Upper lobe of right lung (tissue), 1 donor: Measurements from ENCODE around the gene PEX16. TPM values are rescaled to one million over a fixed set of nuclear protein-coding genes. Genes with fewer than 3 reads are reported as not detected.

Experiments used
- ATAC-seq: fragments of 200-7000 bp; cut with Tn5 transposase; one replicate; pipeline ENCODE4 v1.9.1; 2020; ENCODE audit warnings: mild to moderate bottlenecking, moderate library complexity
- DNase-seq: peaks from one replicate; pipeline ENCODE4 v3.0.0-alpha.2; 2020
- H3K27ac ChIP-seq: fragments of 200-600 bp; one replicate; pipeline ENCODE4 v1.8.0; 2022
- H3K27me3 ChIP-seq: fragments of 200-600 bp; one replicate; pipeline ENCODE4 v1.8.0; 2022; ENCODE audit warnings: mild to moderate bottlenecking
- H3K36me3 ChIP-seq: fragments of 200-600 bp; one replicate; pipeline ENCODE4 v1.8.0; 2022
- H3K4me1 ChIP-seq: fragments of 200-600 bp; one replicate; pipeline ENCODE4 v1.8.0; 2022
- H3K4me3 ChIP-seq: fragments of 200-600 bp; one replicate; pipeline ENCODE4 v1.8.0; 2022; ENCODE audit warnings: mild to moderate bottlenecking
- H3K9me3 ChIP-seq: fragments of 200-600 bp; one replicate; pipeline ENCODE4 v1.8.0; 2022
- CTCF ChIP-seq: fragments of 200-600 bp; IDR thresholded peaks from one replicate; pipeline ENCODE4 v1.8.0; 2022; ENCODE audit warnings: antibody characterized with exemption
- intact Hi-C: fragments of 100-400 bp; cut with DNase I; formaldehyde crosslinking; loops from one replicate; pipeline ENCODE4 v1.11.0; 2022
- total RNA-seq: library from RNA; stranded (reverse); fragmentation: NEBNext Ultra II Directional; extraction: Animal tissue kit (Norgen Biotek cat#: 25700); gene quantifications from one replicate; pipeline ENCODE4 v1.2.1, GENCODE V29; 2021
- donor health status: DM: no; HTN: yes; CAD: no; lungs with severe emphysema.

Gene PEX16
- total RNA-seq, 1 donor from 2014 or later, result 27.6 TPM

GRCh38 chr11:45933846-45934579 is 16.3 kb upstream of the PEX16 start:
- ATAC-seq (no peak), DNase-seq (peak; percentile 38)
- Histone ChIP-seq H3K27me3 (no peaks in the 10 kb centered on the region), H3K36me3 (peaks cover 66% of the 10 kb centered on the region), H3K27ac (no peak overlapping the region), H3K4me1 (peaks cover 10% of the 10 kb centered on the region), H3K4me3 (no peak overlapping the region), H3K9me3 (no peaks in the 10 kb centered on the region)
- intact Hi-C loops, result no loop called here
- no peak for TF ChIP-seq CTCF

DNA sequence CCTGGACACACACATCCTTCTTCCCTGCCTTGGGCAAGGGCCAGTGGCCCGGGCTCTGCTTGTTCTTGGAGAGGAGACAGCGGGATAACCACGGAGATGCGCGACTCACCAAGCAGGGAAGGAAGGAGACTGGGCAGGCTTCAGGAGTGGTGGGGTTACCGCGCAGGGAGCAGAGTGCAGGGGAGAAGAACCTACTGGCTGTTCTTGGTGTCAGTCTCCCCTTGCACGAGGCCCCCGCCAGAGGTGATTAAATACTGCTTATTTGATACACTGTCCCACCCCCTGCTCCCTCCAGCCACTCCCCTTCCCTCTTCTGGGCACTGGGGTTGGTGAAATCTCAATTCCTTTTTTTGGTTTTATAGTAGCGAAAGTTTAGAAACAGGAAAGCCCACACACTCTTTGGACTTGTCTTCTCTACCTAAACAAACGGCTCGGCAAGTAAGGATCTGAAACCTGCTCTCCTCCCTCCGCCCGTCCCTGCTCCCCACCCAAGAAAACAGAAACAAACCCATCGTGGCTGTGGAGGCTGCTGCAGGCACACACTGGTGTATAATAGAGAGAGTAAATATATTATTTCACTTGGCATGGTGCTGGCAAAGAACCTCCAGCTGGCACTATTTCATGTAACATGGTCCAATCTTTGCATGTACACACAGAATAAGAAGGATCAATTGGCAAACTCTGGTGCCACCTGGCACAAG is 15.6 kb upstream of the PEX16 start:
- ATAC-seq, result peak; percentile 48
- Histone ChIP-seq H3K27me3 (no peaks in the 10 kb centered on the region), H3K27ac (no peak overlapping the region), H3K4me1 (peaks cover 10% of the 10 kb centered on the region), H3K9me3 (no peaks in the 10 kb centered on the region), H3K4me3 (no peak overlapping the region), H3K36me3 (peaks cover 64% of the 10 kb centered on the region)
- intact Hi-C loops, result no loop called here
- DNase-seq, result peak; percentile 32
- TF ChIP-seq CTCF, result no peak

GRCh38 chr11:45932217-45932616 is 14.5 kb upstream of the PEX16 start:
- Histone ChIP-seq H3K36me3 (peaks cover 54% of the 10 kb centered on the region), H3K4me1 (peaks cover 10% of the 10 kb centered on the region), H3K27ac (no peak overlapping the region), H3K27me3 (no peaks in the 10 kb centered on the region), H3K4me3 (no peak overlapping the region), H3K9me3 (no peaks in the 10 kb centered on the region)
- intact Hi-C loops, result no loop called here
- DNase-seq (no peak), ATAC-seq (no peak)
- no peak for TF ChIP-seq CTCF

DNA sequence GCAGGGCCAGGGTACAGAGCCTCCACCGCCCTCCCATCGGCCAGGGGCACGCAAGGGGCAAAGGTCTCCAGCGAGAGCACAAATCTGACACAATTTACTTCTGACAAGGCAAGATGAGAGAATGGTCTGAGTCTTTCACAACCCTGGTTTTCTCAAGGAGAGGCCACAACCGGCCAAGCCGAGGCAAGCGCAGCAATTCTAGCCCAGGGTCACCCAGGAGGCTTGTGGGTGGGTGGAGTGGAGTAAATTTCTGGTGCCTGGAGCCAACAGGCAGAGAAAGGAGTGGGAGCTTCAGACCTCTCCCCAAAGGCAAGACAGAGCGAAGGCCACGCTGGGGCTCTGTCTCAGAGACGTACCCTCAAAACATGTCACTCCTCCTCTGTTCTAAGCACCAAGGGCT is 14.1 kb upstream of the PEX16 start:
- Histone ChIP-seq H3K27ac (no peak overlapping the region), H3K4me3 (no peak overlapping the region), H3K27me3 (no peaks in the 10 kb centered on the region), H3K4me1 (peaks cover 10% of the 10 kb centered on the region), H3K36me3 (peaks cover 49% of the 10 kb centered on the region), H3K9me3 (no peaks in the 10 kb centered on the region)
- no peak for TF ChIP-seq CTCF
- intact Hi-C loops, result no loop called here
- no peak for ATAC-seq
- peak; percentile 54 for DNase-seq

DNA sequence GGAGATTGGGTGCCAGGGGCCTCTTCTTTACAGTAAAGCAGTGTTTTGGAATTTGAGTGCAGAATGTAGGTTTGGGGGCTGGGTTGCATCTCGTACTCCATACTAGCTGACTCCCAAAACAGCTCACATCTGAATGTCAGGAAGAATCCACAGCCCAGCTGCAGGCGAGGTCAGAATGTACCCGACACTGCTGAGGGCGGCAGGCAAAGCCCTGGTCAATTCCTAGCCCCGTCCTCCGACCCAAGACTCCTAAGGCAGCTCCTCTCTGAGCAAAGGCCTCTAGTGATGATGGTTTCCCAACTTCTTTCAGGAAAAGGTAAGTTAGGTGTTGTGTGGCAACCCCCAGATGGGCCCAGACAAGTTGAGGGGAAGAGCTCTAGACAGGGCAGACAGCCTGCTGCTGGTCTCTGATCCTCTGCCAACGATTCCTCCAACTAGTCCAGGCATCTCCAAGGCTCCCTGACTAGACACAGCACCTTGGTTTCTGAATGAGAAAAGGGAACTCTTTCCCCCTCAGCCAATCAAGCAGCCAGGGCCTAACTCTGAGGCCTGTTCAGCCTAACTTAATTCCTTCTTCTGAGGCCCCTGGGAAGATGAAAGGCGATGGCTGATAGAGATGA is 13.4 kb upstream of the PEX16 start:
- no peaks in the 10 kb centered on the region for H3K9me3 ChIP-seq
- intact Hi-C loops, result no loop called here
- H3K27me3 ChIP-seq, result no peaks in the 10 kb centered on the region
- no peak for ATAC-seq
- no peak for TF ChIP-seq CTCF
- no peak overlapping the region for H3K4me3 ChIP-seq
- H3K4me1 ChIP-seq, result peaks cover 10% of the 10 kb centered on the region
- H3K36me3 ChIP-seq, result peaks cover 42% of the 10 kb centered on the region
- DNase-seq, result peak; percentile 31
- no peak overlapping the region for H3K27ac ChIP-seq
